NB4 (cell line): ENCODE measurements around the gene PRSS56.
A peak's percentile ranks its signal among the peaks of the same experiment; 100 is the strongest.

Experiments
- DNase-seq: peaks from one replicate; pipeline ENCODE4 v3.0.0; 2010; ENCODE audit warnings: low read depth
- H3K4me3 ChIP-seq: one replicate; pipeline ENCODE4 v1.5.1; 2011; ENCODE audit warnings: mild to moderate bottlenecking, low read depth, low read length, moderate library complexity
- CTCF ChIP-seq: IDR thresholded peaks from one replicate; pipeline ENCODE4 v1.5.1; 2012; ENCODE audit warnings: low read depth, low read length
- MAX ChIP-seq: IDR thresholded peaks from 2 replicates; pipeline ENCODE4 v1.6.1; 2011; ENCODE audit warnings: low read depth, low read length
- MYC ChIP-seq: IDR thresholded peaks from 2 replicates; pipeline ENCODE4 v1.6.1; 2011; ENCODE audit warnings: low read depth, low read length
- POLR2A ChIP-seq: IDR thresholded peaks from 2 replicates; pipeline ENCODE4 v1.6.1; 2011; ENCODE audit warnings: mild to moderate bottlenecking; ENCODE audit not compliant: insufficient read length; ENCODE audit errors: extremely low read depth

PRSS56 gene

GRCh38 chr2:232485757-232486557 is 34.2 kb upstream of the PRSS56 start:
- TF ChIP-seq CTCF, result no peak
- TF ChIP-seq POLR2A, result no peak
- no peak for DNase-seq
- H3K4me3 ChIP-seq, result no peak overlapping the region

GRCh38 chr2:232486558-232487384 is 33.4 kb upstream of the PRSS56 start:
- TF ChIP-seq POLR2A (no peak), MAX (no peak), CTCF (no peak), MYC (no peak)
- no peak for DNase-seq
- no peak overlapping the region for H3K4me3 ChIP-seq

GRCh38 chr2:232487385-232488096 is 32.6 kb upstream of the PRSS56 start, which contains the start of gene ECEL1:
TSS of gene ECEL1 (minus strand) at chr2:232487834. CDS start at chr2:232486653, 1,181 bp downstream.
- no peak within 1 kb of the TSS for H3K4me3 ChIP-seq
- no peak for TF ChIP-seq POLR2A
- TF ChIP-seq MAX, result no peak
- no peak for TF ChIP-seq MYC
- TF ChIP-seq CTCF, result no peak
- DNase-seq, result peak; percentile 45

- H3K4me3 ChIP-seq, result no peak overlapping the region
- TF ChIP-seq MYC, result no peak
- peak; percentile 5 for TF ChIP-seq CTCF
- no peak for DNase-seq
Observed at GRCh38 chr2:232488097-232488711, 32.0 kb upstream of the PRSS56 start.

GRCh38 chr2:232488721-232489300 is 31.4 kb upstream of the PRSS56 start:
- H3K4me3 ChIP-seq, result no peak overlapping the region
- no peak for DNase-seq
- TF ChIP-seq MYC, result no peak
- TF ChIP-seq POLR2A, result no peak
- no peak for TF ChIP-seq CTCF
- no peak for TF ChIP-seq MAX
